ENCODE measurements around the gene CLASRP.

The CLASRP gene

GRCh38 chr19:45061965-45062364 is 23.1 kb downstream of the CLASRP start:
- no peak for DNase-seq

- no peak for DNase-seq
Observed at GRCh38 chr19:45063851-45064801, 25.3 kb downstream of the CLASRP start.

GRCh38 chr19:45066921-45067661 is 28.2 kb downstream of the CLASRP start:
- no peak for DNase-seq

- DNase-seq, result no peak
Observed at GRCh38 chr19:45068041-45068440, 29.2 kb downstream of the CLASRP start.

- DNase-seq, result peak; percentile 52 to 73
Observed at GRCh38 chr19:45069056-45069455, 30.2 kb downstream of the CLASRP start.

- DNase-seq, result no peak
Observed at GRCh38 chr19:45070214-45070613, 31.4 kb downstream of the CLASRP start.

GRCh38 chr19:45070861-45071544 is 32.2 kb downstream of the CLASRP start:
- no peak for DNase-seq

- DNase-seq, result no peak
Observed at GRCh38 chr19:45071545-45071938, 32.7 kb downstream of the CLASRP start.

GRCh38 chr19:45071969-45072790 is 33.3 kb downstream of the CLASRP start:
- no peak for DNase-seq

GRCh38 chr19:45074744-45075300 is 36.0 kb downstream of the CLASRP start:
- DNase-seq, result no peak

GRCh38 chr19:45075301-45076028 is 36.6 kb downstream of the CLASRP start:
- DNase-seq, result peak; percentile 93 to 94

GRCh38 chr19:45076029-45076850 is 37.4 kb downstream of the CLASRP start, which contains the start of gene ZNF296:
TSS of gene ZNF296 (minus strand) at chr19:45076478. CDS start at chr19:45076373, 105 bp downstream.
- DNase-seq, result peak; percentile 72 to 82

GRCh38 chr19:45076851-45077730 is 38.2 kb downstream of the CLASRP start:
- DNase-seq, result no peak

GRCh38 chr19:45078390-45079062 is 39.7 kb downstream of the CLASRP start:
- no peak for DNase-seq

- DNase-seq, result peak; percentile 64 to 73
Observed at GRCh38 chr19:45079063-45079910, 40.4 kb downstream of the CLASRP start, which contains the start of gene GEMIN7. TSS of gene GEMIN7 (plus strand) at chr19:45079260. CDS start at chr19:45090115, 10,855 bp downstream.

GRCh38 chr19:45079911-45080370 is 41.1 kb downstream of the CLASRP start:
- DNase-seq, result no peak

GRCh38 chr19:45082170-45082569 is 43.3 kb downstream of the CLASRP start:
- DNase-seq, result no peak

Data from inflammatory macrophage (primary cell).